Activated T-cell treated with anti-CD3 and anti-CD28 coated beads for 1 hour (primary cell): ENCODE data around the gene TMC6.
"Not testable (repeated sequence)": the region's sequence is repeated elsewhere in the genome, so short reads cannot be mapped to it uniquely, and the experiment has no call there.

Source experiments
- DNase-seq: peaks from one replicate; pipeline ENCODE4 v3.0.0-alpha.2; 2020; ENCODE audit warnings: low read depth

Gene TMC6, protein sequence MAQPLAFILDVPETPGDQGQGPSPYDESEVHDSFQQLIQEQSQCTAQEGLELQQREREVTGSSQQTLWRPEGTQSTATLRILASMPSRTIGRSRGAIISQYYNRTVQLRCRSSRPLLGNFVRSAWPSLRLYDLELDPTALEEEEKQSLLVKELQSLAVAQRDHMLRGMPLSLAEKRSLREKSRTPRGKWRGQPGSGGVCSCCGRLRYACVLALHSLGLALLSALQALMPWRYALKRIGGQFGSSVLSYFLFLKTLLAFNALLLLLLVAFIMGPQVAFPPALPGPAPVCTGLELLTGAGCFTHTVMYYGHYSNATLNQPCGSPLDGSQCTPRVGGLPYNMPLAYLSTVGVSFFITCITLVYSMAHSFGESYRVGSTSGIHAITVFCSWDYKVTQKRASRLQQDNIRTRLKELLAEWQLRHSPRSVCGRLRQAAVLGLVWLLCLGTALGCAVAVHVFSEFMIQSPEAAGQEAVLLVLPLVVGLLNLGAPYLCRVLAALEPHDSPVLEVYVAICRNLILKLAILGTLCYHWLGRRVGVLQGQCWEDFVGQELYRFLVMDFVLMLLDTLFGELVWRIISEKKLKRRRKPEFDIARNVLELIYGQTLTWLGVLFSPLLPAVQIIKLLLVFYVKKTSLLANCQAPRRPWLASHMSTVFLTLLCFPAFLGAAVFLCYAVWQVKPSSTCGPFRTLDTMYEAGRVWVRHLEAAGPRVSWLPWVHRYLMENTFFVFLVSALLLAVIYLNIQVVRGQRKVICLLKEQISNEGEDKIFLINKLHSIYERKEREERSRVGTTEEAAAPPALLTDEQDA

DNA sequence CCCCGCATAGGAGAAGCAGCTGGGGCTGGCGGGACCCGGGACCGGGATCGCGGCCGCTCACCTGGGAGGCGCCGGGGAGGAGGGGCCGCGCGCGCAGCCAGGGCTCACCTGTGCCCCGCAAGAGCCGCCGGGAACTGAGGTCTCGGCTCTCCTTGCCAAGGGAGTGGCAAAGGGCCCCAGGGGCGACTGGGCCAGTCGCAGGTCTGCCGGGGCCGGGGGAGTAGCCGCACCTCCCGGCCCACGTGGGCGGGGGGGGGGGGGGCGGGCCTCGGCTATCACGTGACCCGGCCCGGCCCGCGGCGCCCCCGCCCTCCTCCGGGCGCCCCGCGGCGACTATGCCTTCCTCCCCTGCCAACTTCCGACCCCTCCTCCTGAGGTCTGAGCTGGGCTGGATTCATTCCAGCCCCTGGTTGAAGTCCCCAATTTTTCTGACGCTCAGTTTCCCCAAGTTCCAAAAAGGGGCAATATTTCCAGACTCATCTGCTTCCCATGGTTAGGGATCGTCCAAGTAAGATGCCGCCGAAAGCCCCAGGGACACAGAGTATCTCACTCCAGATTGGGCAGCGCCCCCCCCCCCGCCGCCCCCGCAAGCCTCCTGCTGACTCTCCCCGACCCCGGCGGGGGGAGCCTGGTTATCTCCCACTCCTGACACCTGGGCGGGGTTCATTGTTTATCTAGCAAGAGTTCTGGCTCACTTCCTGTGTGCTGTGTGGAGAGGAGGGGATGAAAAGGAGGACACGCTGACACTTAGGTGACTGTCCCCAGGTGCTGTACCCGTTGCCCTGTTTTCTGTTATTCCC lies at the start of gene TMC6:
TSS of gene TMC6 (minus strand) at position 205 of the 800 bp plus-strand sequence. CDS start 1,923 bp downstream, outside the sequence.
- peak; percentile 54 for DNase-seq

GRCh38 chr17:78176548-78177025 lies 48.0 kb upstream of the TMC6 start:
- peak; percentile 70 for DNase-seq

- DNase-seq: no peak
Observed at GRCh38 chr17:78175643-78175981, 47.1 kb upstream of the TMC6 start.

DNA sequence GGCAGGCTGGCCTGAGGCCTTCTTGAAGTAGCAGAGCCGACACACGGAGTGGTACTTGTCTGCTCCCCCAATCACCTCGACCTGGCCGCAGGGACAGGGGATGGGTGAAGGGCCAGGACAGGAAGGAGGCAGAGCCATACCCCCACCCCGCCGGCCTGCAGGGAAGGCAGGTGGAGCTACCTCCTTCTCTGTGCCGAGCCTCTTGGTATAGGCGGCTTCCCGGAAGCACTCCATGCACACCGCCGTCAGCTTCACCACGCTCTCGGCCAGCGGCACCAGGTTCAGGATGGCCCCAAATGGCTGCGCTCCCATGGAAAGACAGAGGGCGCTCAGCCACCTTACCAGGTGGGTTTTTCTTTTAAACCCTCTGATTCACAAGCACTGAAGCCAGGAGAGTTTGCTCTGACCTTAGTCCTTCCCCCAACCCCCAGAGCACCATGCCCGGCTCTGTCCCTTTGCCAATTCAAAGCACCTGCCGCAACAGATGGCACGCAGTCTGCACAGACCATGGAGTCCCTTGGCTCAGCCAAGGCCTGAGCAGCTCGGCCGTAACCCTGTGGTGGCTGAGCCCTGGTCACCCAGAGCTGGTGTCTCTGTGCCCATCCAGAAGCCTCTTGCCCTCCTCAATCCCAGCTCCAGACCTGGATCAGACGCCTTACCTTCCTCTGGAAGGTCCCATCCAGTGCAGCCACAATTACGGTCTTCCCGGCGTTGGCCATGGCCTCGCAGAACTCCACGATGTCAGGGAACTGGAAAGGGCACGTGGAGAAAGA lies 46.5 kb upstream of the TMC6 start:
- DNase-seq: no peak

GRCh38 chr17:78174346-78174869 lies 45.9 kb upstream of the TMC6 start:
- DNase-seq: no peak

- DNase-seq: no peak
Observed at GRCh38 chr17:78173097-78173715, 44.7 kb upstream of the TMC6 start.

GRCh38 chr17:78172249-78173051 lies 43.9 kb upstream of the TMC6 start:
- no peak for DNase-seq

DNA sequence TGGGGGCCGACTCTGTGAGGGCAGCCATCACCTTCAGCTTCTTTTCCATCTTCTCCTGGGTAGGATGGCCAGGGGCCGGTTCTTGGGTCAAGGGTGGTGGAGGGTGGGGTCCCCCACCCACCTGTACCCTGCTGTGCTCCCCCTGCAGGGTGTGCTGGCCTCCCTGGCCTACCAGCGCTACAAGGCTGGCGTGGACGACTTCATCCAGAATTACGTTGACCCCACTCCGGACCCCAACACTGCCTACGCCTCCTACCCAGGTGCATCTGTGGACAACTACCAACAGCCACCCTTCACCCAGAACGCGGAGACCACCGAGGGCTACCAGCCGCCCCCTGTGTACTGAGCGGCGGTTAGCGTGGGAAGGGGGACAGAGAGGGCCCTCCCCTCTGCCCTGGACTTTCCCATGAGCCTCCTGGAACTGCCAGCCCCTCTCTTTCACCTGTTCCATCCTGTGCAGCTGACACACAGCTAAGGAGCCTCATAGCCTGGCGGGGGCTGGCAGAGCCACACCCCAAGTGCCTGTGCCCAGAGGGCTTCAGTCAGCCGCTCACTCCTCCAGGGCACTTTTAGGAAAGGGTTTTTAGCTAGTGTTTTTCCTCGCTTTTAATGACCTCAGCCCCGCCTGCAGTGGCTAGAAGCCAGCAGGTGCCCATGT lies 43.2 kb upstream of the TMC6 start:
- DNase-seq: not testable (repeated sequence)

DNA sequence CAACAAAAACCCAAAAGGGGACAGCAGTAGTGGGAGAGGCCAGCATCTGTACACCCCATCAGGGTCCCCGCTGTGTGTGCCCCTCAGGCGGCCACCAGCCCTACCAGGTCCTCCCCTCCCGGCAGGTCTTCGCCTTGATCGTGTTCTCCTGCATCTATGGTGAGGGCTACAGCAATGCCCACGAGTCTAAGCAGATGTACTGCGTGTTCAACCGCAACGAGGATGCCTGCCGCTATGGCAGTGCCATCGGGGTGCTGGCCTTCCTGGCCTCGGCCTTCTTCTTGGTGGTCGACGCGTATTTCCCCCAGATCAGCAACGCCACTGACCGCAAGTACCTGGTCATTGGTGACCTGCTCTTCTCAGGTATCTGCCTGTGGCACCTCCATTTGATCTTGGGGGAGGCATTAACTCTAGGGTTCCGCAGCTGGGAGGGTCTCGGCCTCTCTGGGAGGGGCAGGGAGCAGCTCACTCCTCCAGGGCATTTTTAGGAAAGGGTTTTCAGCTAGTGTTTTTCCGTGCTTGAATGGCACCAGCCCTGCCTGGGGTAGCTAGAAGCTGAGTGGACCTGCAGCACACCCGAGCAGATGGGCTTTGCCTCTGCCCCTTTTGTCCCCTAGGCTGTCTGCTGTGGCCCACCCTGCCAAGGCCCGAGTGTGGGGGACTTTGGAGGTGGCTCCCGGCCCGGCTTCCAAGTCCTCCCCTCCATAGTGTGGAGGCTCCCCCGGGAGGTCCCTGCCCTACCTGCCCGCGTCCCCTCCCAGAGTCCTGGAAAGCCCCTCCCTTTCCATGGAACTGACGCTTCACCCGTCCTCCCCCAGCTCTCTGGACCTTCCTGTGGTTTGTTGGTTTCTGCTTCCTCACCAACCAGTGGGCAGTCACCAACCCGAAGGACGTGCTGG lies 42.4 kb upstream of the TMC6 start:
- no peak for DNase-seq

- peak; percentile 34 for DNase-seq
Observed at GRCh38 chr17:78168903-78169793, 40.6 kb upstream of the TMC6 start.

DNA sequence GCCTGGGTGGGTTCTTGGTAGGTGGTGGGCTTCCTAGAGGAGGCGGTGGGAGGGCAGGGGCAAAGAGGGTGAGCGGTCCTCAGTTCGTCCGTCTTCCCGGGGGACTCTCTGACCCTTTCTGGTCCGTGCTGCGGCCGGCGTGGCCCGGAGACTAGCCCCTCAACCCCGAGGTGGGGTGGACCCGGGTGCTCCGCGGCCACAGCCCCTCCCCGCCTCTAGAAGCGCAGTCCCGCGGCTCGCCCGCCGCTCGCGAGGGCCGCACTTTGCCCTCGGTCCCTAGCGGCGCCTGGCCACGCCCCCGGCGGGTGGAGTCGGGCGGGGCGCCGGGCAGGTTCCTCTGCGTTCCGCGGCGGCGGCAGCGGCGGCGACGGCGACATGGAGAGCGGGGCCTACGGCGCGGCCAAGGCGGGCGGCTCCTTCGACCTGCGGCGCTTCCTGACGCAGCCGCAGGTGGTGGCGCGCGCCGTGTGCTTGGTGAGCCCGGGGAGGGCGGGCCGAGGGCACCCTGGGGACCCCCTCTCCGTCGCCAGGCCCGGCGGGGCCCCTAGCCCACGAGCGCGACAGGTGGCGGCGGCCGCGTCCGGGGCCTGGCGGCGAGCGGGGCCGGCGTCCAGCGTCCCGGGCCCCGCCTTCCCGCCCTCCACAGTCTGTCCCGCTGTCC lies 39.8 kb upstream of the TMC6 start, which contains the start of gene SYNGR2:
TSS of gene SYNGR2 (plus strand) at position 340 of the 661 bp plus-strand sequence. CDS start at position 376, 36 bp downstream.
- DNase-seq: peak; percentile 86

- DNase-seq: no peak
Observed at GRCh38 chr17:78166416-78166815, 37.9 kb upstream of the TMC6 start.

- DNase-seq: no peak
Observed at GRCh38 chr17:78164748-78165607, 36.4 kb upstream of the TMC6 start.

DNA sequence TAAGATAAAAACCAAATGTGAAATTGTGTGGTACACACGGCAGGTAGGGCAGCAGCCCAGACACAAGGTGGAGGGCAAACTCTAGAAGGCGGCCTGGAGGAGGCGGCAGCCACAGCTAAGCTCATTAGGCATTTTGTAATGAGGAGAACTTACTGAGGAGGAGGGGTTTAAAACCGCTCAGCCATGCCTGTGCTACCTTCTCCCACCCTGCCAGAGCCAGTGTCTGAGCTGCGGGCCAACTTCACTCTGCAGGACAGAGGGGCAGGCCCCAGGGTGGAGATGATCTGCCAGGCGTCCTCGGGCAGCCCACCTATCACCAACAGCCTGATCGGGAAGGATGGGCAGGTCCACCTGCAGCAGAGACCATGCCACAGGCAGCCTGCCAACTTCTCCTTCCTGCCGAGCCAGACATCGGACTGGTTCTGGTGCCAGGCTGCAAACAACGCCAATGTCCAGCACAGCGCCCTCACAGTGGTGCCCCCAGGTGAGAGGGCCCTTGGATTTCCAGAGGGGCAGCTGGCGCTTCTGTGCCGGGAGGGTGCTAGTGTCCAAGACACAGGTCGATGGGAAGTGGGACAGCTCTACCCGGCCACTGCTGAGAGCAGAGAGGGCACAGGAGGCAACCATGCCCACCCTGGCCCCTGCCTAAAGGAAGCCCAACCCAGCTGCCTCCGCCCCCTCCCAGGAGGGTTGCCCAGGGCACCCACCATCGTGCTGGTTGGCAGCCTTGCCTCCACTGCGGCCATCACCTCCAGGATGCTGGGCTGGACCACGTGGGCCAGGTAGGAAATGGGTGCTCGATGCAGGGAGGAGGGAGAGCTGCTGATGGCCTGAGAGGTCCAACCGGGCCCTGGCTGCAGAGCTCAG lies 35.6 kb upstream of the TMC6 start:
- no peak for DNase-seq
